ENCODE measurements around the gene DIO3. TPM values are rescaled to one million over a fixed set of nuclear protein-coding genes. Genes with fewer than 3 reads are reported as not detected.
A peak's percentile ranks its signal among the peaks of the same experiment; 100 is the strongest.

DIO3 gene
- total RNA-seq, 1 experiment from 2014 or later = not detected

DNA sequence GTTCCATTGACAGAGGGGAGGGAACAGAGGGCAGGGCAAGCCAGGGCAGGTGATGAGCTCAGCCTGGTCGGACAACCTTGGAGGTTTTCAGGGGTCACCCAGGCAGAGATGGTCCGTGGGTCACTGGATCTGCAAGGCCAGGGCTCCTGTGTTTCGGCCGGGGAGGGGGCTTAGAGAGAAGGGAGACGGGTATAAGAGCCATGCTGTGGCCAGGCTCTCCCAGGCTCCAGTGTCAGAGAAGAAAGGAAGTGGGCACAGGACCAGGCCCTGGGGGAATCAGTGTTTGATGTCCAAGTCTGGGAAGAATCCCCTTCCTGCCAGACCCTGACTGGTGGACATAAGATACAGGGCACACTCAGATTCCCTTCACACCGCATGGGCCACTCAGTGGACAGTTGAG lies 36.9 kb downstream of the DIO3 start:
- peak in 1 of 2 experiments; percentile 22 for DNase-seq (ENCODE audit: low read depth in 1 of 2, low spot score in 2 of 2)
- H3K27ac ChIP-seq = no peak overlapping the region
- H3K9me3 ChIP-seq (replicated peaks) = no peaks in the 10 kb centered on the region
- H3K27me3 ChIP-seq (replicated peaks) = no peaks in the 10 kb centered on the region
- H3K4me3 ChIP-seq = no peak overlapping the region
- H3K36me3 ChIP-seq = no peaks in the 10 kb centered on the region
- no peaks in the 10 kb centered on the region for H3K4me1 ChIP-seq (replicated peaks)

DNA sequence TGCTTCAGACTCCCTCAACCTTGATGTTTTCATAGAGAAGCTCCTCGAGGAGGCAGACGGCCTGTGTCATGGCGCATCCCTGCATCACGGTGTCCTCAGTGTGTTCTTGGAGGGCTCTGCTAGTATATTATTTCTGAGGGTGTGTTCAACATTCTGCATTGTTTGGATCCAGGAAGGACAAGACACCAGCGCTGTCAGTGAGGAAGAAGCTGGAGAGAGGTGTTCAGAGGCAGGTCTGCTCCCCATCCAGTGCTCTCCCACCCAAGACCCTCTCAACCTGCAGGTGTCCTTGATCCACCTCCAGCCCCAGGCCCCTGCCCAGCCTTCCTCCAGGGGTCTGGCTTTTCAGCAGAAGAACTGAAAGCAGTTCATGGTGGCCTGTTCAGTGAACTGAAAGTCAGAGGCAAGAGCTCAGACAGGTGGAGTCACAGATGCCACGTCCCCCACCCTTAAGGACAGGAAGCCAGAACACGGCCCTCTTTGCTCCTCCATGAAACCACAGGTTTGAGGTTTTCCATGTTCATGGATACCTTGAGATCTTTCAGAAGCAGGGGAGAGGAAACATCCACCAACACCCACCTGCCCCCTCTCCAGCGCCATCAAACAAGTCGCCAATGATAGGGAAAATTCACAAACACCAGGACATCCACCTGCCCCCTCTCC lies 37.4 kb downstream of the DIO3 start:
- Histone ChIP-seq H3K36me3 (no peaks in the 10 kb centered on the region), H3K27me3 (replicated peaks) (no peaks in the 10 kb centered on the region), H3K9me3 (replicated peaks) (no peaks in the 10 kb centered on the region), H3K4me3 (no peak overlapping the region), H3K4me1 (replicated peaks) (no peaks in the 10 kb centered on the region), H3K27ac (no peak overlapping the region)
- peak in 1 of 2 experiments; percentile 27 for DNase-seq (ENCODE audit: low read depth in 1 of 2, low spot score in 2 of 2)

GRCh38 chr14:101599234-101599885 lies 38.1 kb downstream of the DIO3 start:
- no peaks in the 10 kb centered on the region for H3K9me3 ChIP-seq (replicated peaks)
- DNase-seq (ENCODE audit: low read depth in 1 of 2, low spot score in 2 of 2) = peak in 1 of 2 experiments; percentile 12
- H3K4me1 ChIP-seq (replicated peaks) = no peaks in the 10 kb centered on the region

DNA sequence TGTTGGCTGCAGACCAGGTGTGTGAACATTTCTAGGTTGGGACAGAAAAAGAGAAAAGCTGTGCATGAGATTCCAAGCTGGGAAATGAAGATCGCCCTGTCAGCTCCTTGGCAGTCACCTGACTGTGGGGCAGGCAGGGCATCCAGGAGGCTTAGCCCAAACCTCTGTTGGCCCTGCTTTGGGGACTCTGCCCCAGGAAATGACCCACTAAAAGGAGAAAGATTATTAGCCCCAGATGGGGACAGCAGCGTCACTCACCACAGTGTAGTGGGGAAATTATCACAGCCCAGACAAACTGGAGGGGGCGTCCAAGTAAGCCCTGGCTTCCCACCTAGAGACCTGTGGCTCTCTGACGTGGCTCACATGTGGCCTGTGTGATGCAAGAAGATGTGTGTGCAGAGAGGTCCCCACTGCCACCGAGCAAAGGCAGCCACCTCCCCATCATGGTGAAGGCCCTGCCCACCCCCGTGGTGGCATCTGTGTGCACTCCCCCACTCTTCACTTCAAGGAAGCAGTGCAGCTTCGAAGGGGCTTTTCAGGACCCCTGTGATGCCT lies 39.1 kb downstream of the DIO3 start:
- H3K27ac ChIP-seq = no peak overlapping the region
- H3K4me1 ChIP-seq (replicated peaks) = no peaks in the 10 kb centered on the region
- H3K4me3 ChIP-seq = no peak overlapping the region
- no peaks in the 10 kb centered on the region for H3K36me3 ChIP-seq
- no peaks in the 10 kb centered on the region for H3K27me3 ChIP-seq (replicated peaks)
- peak in 1 of 2 experiments; percentile 20 for DNase-seq (ENCODE audit: low read depth in 1 of 2, low spot score in 2 of 2)
- no peaks in the 10 kb centered on the region for H3K9me3 ChIP-seq (replicated peaks)

More at GRCh38 chr14:101599234-101599885, 38.1 kb downstream of the DIO3 start:
- Histone ChIP-seq H3K36me3 (no peaks in the 10 kb centered on the region), H3K4me3 (no peak overlapping the region), H3K27ac (no peak overlapping the region), H3K27me3 (replicated peaks) (no peaks in the 10 kb centered on the region)

- Histone ChIP-seq H3K36me3 (no peaks in the 10 kb centered on the region), H3K27me3 (replicated peaks) (no peaks in the 10 kb centered on the region), H3K27ac (no peak overlapping the region), H3K4me3 (no peak overlapping the region), H3K9me3 (replicated peaks) (no peaks in the 10 kb centered on the region), H3K4me1 (replicated peaks) (no peaks in the 10 kb centered on the region)
- DNase-seq (ENCODE audit: low read depth in 1 of 2, low spot score in 2 of 2) = peak in 1 of 2 experiments; percentile 30
Measured at GRCh38 chr14:101600891-101601605, 39.8 kb downstream of the DIO3 start.

GRCh38 chr14:101601606-101602465 lies 40.5 kb downstream of the DIO3 start:
- Histone ChIP-seq H3K4me3 (no peak overlapping the region), H3K36me3 (no peaks in the 10 kb centered on the region), H3K27me3 (replicated peaks) (no peaks in the 10 kb centered on the region), H3K4me1 (replicated peaks) (no peaks in the 10 kb centered on the region), H3K27ac (no peak overlapping the region), H3K9me3 (replicated peaks) (no peaks in the 10 kb centered on the region)
- DNase-seq (ENCODE audit: low read depth in 1 of 2, low spot score in 2 of 2) = peak in 1 of 2 experiments; percentile 22

DNA sequence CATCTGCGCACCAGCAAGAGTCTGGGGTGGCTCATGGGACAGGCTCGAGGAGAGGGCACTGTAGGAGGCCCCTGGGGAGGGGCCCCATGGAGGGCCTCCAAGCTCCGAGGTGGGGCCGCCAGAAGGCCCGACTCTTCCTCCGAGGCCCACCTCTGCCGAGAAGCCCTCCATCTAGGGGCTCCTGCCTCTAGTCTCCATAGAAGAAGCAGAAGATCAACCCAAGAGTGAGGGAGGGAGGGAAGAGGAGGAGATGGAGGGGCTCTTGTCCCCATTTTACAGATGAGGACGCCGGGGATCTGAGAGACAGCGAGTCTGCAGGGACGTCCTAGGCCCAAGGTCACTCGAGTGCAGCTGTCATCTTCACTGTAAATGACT lies 41.2 kb downstream of the DIO3 start:
- DNase-seq (ENCODE audit: low read depth in 1 of 2, low spot score in 2 of 2) = no peak
- Histone ChIP-seq H3K27me3 (replicated peaks) (no peaks in the 10 kb centered on the region), H3K27ac (no peak overlapping the region), H3K4me3 (no peak overlapping the region), H3K4me1 (replicated peaks) (no peaks in the 10 kb centered on the region), H3K9me3 (replicated peaks) (no peaks in the 10 kb centered on the region), H3K36me3 (no peaks in the 10 kb centered on the region)

DNA sequence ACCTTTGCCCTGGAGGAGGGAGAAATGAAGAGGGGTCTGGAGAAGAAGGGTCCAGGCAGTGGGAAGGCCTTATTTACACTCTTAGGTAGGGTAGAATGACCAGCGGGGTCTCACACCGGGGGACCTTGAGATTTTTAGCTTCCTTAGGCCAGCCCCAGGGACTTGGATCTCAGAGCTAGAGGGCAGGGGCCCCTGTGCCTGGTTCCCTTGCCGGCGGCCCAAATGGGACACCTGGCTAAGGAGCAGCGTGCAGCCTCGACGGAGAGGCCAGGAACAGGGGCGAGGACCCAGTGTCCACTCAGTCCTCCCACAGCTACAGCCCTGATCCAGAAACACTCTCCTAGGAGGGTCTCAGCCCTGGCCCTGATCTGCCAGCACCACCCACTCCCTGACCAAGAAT lies 41.8 kb downstream of the DIO3 start:
- Histone ChIP-seq H3K36me3 (no peaks in the 10 kb centered on the region), H3K27me3 (replicated peaks) (no peaks in the 10 kb centered on the region), H3K4me1 (replicated peaks) (no peaks in the 10 kb centered on the region), H3K9me3 (replicated peaks) (no peaks in the 10 kb centered on the region), H3K4me3 (no peak overlapping the region), H3K27ac (no peak overlapping the region)
- peak in 1 of 2 experiments; percentile 26 for DNase-seq (ENCODE audit: low read depth in 1 of 2, low spot score in 2 of 2)

- H3K4me3 ChIP-seq = no peak overlapping the region
- H3K36me3 ChIP-seq = no peaks in the 10 kb centered on the region
- H3K27ac ChIP-seq = no peak overlapping the region
- no peak for DNase-seq (ENCODE audit: low read depth in 1 of 2, low spot score in 2 of 2)
- no peaks in the 10 kb centered on the region for H3K4me1 ChIP-seq (replicated peaks)
- H3K27me3 ChIP-seq (replicated peaks) = no peaks in the 10 kb centered on the region
- no peaks in the 10 kb centered on the region for H3K9me3 ChIP-seq (replicated peaks)
Measured at GRCh38 chr14:101604228-101604934, 43.1 kb downstream of the DIO3 start.

DNA sequence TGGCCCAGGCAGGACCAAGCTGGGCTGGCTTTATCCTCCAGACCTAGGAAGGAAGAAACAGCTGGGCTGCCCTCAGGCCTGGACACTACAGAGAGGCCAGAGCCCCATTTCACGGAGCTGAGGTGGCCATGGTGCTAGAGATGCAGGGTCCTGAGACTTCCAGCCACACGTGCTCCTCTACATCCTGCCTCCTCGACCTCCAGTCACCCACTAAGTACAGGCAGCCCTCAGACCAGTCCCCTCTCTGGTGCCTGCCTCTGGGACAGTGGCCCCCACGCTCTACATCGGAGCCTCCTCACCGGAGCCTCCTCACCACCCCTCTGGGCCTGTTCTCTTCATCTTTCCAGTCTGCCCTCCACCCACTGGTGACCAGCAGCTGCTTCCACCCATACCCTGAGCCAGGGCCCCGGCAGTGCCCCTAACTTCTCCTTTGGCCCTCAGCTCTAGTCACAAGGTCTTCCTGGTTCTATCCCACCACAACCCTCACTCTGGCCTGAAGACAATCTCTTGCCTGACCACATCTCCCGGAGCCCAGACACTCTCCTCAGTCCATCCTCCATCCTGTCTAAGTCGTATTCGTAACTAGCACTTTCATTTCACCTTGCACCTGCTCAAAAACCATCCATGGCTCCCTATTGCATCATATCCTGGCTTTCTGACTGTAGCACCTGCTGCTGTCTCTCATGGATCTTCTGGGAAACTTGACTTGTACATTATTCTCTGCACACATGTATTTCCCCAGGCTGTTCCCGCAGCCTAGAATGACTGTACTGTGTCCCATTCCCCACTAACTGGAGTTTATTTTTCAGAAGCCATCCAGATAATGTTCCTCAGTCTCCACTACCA lies 43.9 kb downstream of the DIO3 start:
- peaks cover 6% of the 10 kb centered on the region; the same call in 1 of the 2 replicates for H3K27me3 ChIP-seq (replicated peaks)
- H3K4me1 ChIP-seq (replicated peaks) = no peaks in the 10 kb centered on the region
- DNase-seq (ENCODE audit: low read depth in 1 of 2, low spot score in 2 of 2) = peak in 1 of 2 experiments; percentile 27
- no peak overlapping the region for H3K27ac ChIP-seq
- H3K4me3 ChIP-seq = no peak overlapping the region
- H3K36me3 ChIP-seq = no peaks in the 10 kb centered on the region
- H3K9me3 ChIP-seq (replicated peaks) = no peaks in the 10 kb centered on the region

- H3K9me3 ChIP-seq (replicated peaks) = no peaks in the 10 kb centered on the region
- H3K4me3 ChIP-seq = no peak overlapping the region
- no peaks in the 10 kb centered on the region for H3K4me1 ChIP-seq (replicated peaks)
- no peak overlapping the region for H3K27ac ChIP-seq
- H3K36me3 ChIP-seq = no peaks in the 10 kb centered on the region
- no peak for DNase-seq (ENCODE audit: low read depth in 1 of 2, low spot score in 2 of 2)
- H3K27me3 ChIP-seq (replicated peaks) = peaks cover 13% of the 10 kb centered on the region; the same call in 1 of the 2 replicates
Measured at GRCh38 chr14:101605836-101606235, 44.5 kb downstream of the DIO3 start.

Data from SJSA1 (cell line).